GM23248 (cell line): ENCODE measurements around the gene EIF1. TPM values are rescaled to one million over a fixed set of nuclear protein-coding genes. Genes with fewer than 3 reads are reported as not detected.

ENCODE experiments used
- DNase-seq: peaks from one replicate; pipeline ENCODE4 v3.0.0-alpha.2; 2015
- H2AFZ ChIP-seq: fragments of 200-600 bp; sonication (generic); 2 replicates; pipeline ENCODE4 v1.6.1; 2016; ENCODE audit warnings: antibody characterized with exemption
- H3F3A ChIP-seq: fragments of 200-600 bp; sonication (generic); 2 replicates; pipeline ENCODE4 v1.6.1; 2016; ENCODE audit warnings: mild to moderate bottlenecking, antibody characterized with exemption, mixed run types; ENCODE audit not compliant: insufficient read depth
- H3K27ac ChIP-seq: fragments of 200-600 bp; sonication (generic); 2 replicates; pipeline ENCODE4 v1.5.1; 2016; ENCODE audit warnings: mild to moderate bottlenecking
- H3K27me3 ChIP-seq: fragments of 200-600 bp; sonication (generic); replicated peaks from 2 replicates; pipeline ENCODE4 v1.6.1; 2016; ENCODE audit warnings: mild to moderate bottlenecking; ENCODE audit not compliant: insufficient read depth
- H3K36me3 ChIP-seq: fragments of 200-600 bp; sonication (generic); 2 replicates; pipeline ENCODE4 v1.6.1; 2016; ENCODE audit warnings: low read depth, mild to moderate bottlenecking
- H3K4me1 ChIP-seq: fragments of 200-600 bp; sonication (generic); 2 replicates; pipeline ENCODE4 v1.6.1; 2016; ENCODE audit warnings: mild to moderate bottlenecking; ENCODE audit not compliant: insufficient read depth
- H3K4me2 ChIP-seq: fragments of 200-600 bp; sonication (generic); one replicate; pipeline ENCODE4 v1.6.1; 2016; ENCODE audit warnings: mild to moderate bottlenecking; ENCODE audit not compliant: unreplicated experiment
- H3K4me3 ChIP-seq: fragments of 200-600 bp; sonication (generic); 2 replicates; pipeline ENCODE4 v1.5.1; 2016; ENCODE audit warnings: mild to moderate bottlenecking
- H3K79me2 ChIP-seq: fragments of 200-600 bp; sonication (generic); 2 replicates; pipeline ENCODE4 v1.6.1; 2016; ENCODE audit warnings: mild to moderate bottlenecking; ENCODE audit not compliant: insufficient read depth
- H3K9ac ChIP-seq: fragments of 200-600 bp; sonication (generic); 2 replicates; pipeline ENCODE4 v1.6.1; 2016; ENCODE audit warnings: mild to moderate bottlenecking
- H3K9me2 ChIP-seq: fragments of 200-600 bp; sonication (generic); 2 replicates; pipeline ENCODE4 v1.6.1; 2016; ENCODE audit warnings: mixed run types, mild to moderate bottlenecking, moderate library complexity; ENCODE audit not compliant: insufficient read depth
- H3K9me3 ChIP-seq: fragments of 200-600 bp; sonication (generic); one replicate; pipeline ENCODE4 v1.6.1; 2017; ENCODE audit warnings: low read depth
- H4K20me1 ChIP-seq: fragments of 200-600 bp; sonication (generic); 2 replicates; pipeline ENCODE4 v1.6.0; 2016; ENCODE audit not compliant: insufficient read depth
- EZH2 ChIP-seq: fragments of 200-600 bp; sonication (generic); IDR thresholded peaks from 2 replicates; pipeline ENCODE4 v1.6.1; 2018; ENCODE audit warnings: antibody characterized with exemption, mild to moderate bottlenecking; ENCODE audit not compliant: insufficient read depth, poor library complexity, severe bottlenecking
- EZH2phosphoT487 ChIP-seq: fragments of 200-600 bp; sonication (generic); IDR thresholded peaks from 2 replicates; pipeline ENCODE4 v1.6.1; 2018; ENCODE audit warnings: antibody characterized with exemption, moderate library complexity, mild to moderate bottlenecking, low read depth; ENCODE audit not compliant: insufficient read depth
- WGBS, 2 experiments: methylation state at CpG; one replicate each; pipeline ENCODE4 v1.1.6; 2015 to 2017; ENCODE audit warnings: low lambda C conversion rate in 2 of 2, low coverage in 1 of 2; ENCODE audit errors: missing lambda C conversion rate in 2 of 2; 5-methylcytosine and 5-hydroxymethylcytosine counted together
- in situ Hi-C: fragments of 300-500 bp; cut with MboI; formaldehyde crosslinking; loops from 2 replicates; pipeline ENCODE4 v1.15.0; 2020
- polyA plus RNA-seq: library from polyadenylated mRNA; unstranded; fragments of >200 nt; fragmentation: Nextera tagmentation; extraction: Ambion mirVana; gene quantifications from 2 replicates; pipeline ENCODE4 v1.2.1, GENCODE V29; 2016
- total RNA-seq: library from RNA; depleted of rRNA; stranded (reverse); fragments of >200 nt; shearing (Covaris generic); gene quantifications from 2 replicates; pipeline ENCODE4 v1.2.3, GENCODE V29; 2014

The EIF1 gene
- total and polyA plus RNA-seq, 2 experiments from 2014 or later, result 98.1 to 1,585 TPM

GRCh38 chr17:41705271-41705991, 16.7 kb downstream of the EIF1 start:
- Histone ChIP-seq H3F3A (no peaks in the 10 kb centered on the region), H3K4me3 (no peak overlapping the region), H3K9me2 (no peaks in the 10 kb centered on the region), H2AFZ (no peak overlapping the region), H3K36me3 (no peaks in the 10 kb centered on the region), H4K20me1 (no peaks in the 10 kb centered on the region), H3K4me2 (no peak overlapping the region), H3K27ac (no peak overlapping the region), H3K9ac (no peak overlapping the region), H3K27me3 (no peaks in the 10 kb centered on the region), H3K4me1 (no peaks in the 10 kb centered on the region), H3K79me2 (no peaks in the 10 kb centered on the region), H3K9me3 (no peaks in the 10 kb centered on the region)
- TF ChIP-seq EZH2 (no peak), EZH2phosphoT487 (no peak)
- no peak for DNase-seq
- WGBS, 2 experiments, result 63 to 69% methylated on average over 13 of the region's 13 CpGs
- in situ Hi-C loops, result no loop called here

GRCh38 chr17:41707803-41708669, 19.4 kb downstream of the EIF1 start:
- TF ChIP-seq EZH2 (no peak), EZH2phosphoT487 (no peak)
- no peaks in the 10 kb centered on the region for H3K4me1 ChIP-seq
- no peak overlapping the region for H3K4me3 ChIP-seq
- no peak overlapping the region for H3K9ac ChIP-seq
- no peaks in the 10 kb centered on the region for H3F3A ChIP-seq
- H2AFZ ChIP-seq, result no peak overlapping the region
- H3K27ac ChIP-seq, result no peak overlapping the region
- H3K9me3 ChIP-seq, result no peaks in the 10 kb centered on the region
- in situ Hi-C loops, result no loop called here
- no peak overlapping the region for H3K4me2 ChIP-seq
- 0 out of 2 replicates have a peak, but pooled peaks cover 5% of the 10 kb centered on the region for H3K27me3 ChIP-seq
- no peak for DNase-seq
- H4K20me1 ChIP-seq, result no peaks in the 10 kb centered on the region
- WGBS, 2 experiments, result 64 to 67% methylated on average over 10 of the region's 10 CpGs
- H3K36me3 ChIP-seq, result no peaks in the 10 kb centered on the region
- H3K9me2 ChIP-seq, result no peaks in the 10 kb centered on the region
- no peaks in the 10 kb centered on the region for H3K79me2 ChIP-seq

GRCh38 chr17:41710472-41711090, 21.9 kb downstream of the EIF1 start:
- no peak overlapping the region for H3K9ac ChIP-seq
- H3K9me2 ChIP-seq, result no peaks in the 10 kb centered on the region
- no peaks in the 10 kb centered on the region for H4K20me1 ChIP-seq
- no peaks in the 10 kb centered on the region for H3K9me3 ChIP-seq
- no peaks in the 10 kb centered on the region for H3K36me3 ChIP-seq
- DNase-seq, result peak; percentile 91
- no peak overlapping the region for H3K4me3 ChIP-seq
- H3F3A ChIP-seq, result no peaks in the 10 kb centered on the region
- peaks cover 11% of the 10 kb centered on the region; the same call in 1 of the 2 replicates for H3K27me3 ChIP-seq
- no peak overlapping the region for H2AFZ ChIP-seq
- TF ChIP-seq EZH2phosphoT487 (no peak), EZH2 (no peak)
- H3K79me2 ChIP-seq, result no peaks in the 10 kb centered on the region
- in situ Hi-C loops, result no loop called here
- H3K27ac ChIP-seq, result no peak overlapping the region
- 28 to 29% methylated on average over 8 of the region's 8 CpGs for WGBS, 2 experiments
- H3K4me1 ChIP-seq, result no peaks in the 10 kb centered on the region
- H3K4me2 ChIP-seq, result no peak overlapping the region

- H3K79me2 ChIP-seq, result no peaks in the 10 kb centered on the region
- DNase-seq, result no peak
- TF ChIP-seq EZH2 (no peak), EZH2phosphoT487 (no peak)
- no peaks in the 10 kb centered on the region for H3K9me3 ChIP-seq
- peaks cover 11% of the 10 kb centered on the region; the same call in 1 of the 2 replicates for H3K27me3 ChIP-seq
- in situ Hi-C loops, result no loop called here
- H3K9ac ChIP-seq, result no peak within 1 kb of the TSS
- no peak within 1 kb of the TSS for H3K27ac ChIP-seq
- H3K9me2 ChIP-seq, result no peaks in the 10 kb centered on the region
- H2AFZ ChIP-seq, result no peak within 1 kb of the TSS
- H3K4me1 ChIP-seq, result no peaks in the 10 kb centered on the region
- no peaks in the 10 kb centered on the region for H4K20me1 ChIP-seq
- no peaks in the 10 kb centered on the region for H3K36me3 ChIP-seq
- H3K4me2 ChIP-seq, result no peak within 1 kb of the TSS
- 64 to 66% methylated on average over 11 to 12 of the region's 12 CpGs for WGBS, 2 experiments
- no peak within 1 kb of the TSS for H3K4me3 ChIP-seq
- H3F3A ChIP-seq, result peaks cover 1% of the 10 kb centered on the region; the same call in 1 of the 2 replicates
Observed at GRCh38 chr17:41711669-41712400, 23.1 kb downstream of the EIF1 start, which contains the start of gene GAST. Gene GAST (plus strand): TSS chr17:41712331. CDS start chr17:41715437, 3,106 bp downstream.
